Upper lobe of left lung (tissue), 4 donors: ENCODE measurements around the gene FAF2.

Source experiments
- CTCF ChIP-seq, 6 experiments: fragments of 450-650 bp in 4 of 6; fragments of 200-600 bp in 2 of 6; sonication (generic) in 2 of 6; IDR thresholded peaks; one replicate each; pipeline ENCODE4 v1.5.1; 2016 to 2019; ENCODE audit warnings: antibody characterized with exemption in 6 of 6
- POLR2A ChIP-seq, 4 donors: fragments of 450-650 bp; IDR thresholded peaks; one replicate each; pipeline ENCODE4 v1.5.1; 2016 to 2017; ENCODE audit warnings: antibody characterized with exemption in 4 of 4, mild to moderate bottlenecking in 2 of 4
- POLR2AphosphoS5 ChIP-seq, 2 donors: sonication (generic); formaldehyde crosslinking; IDR thresholded peaks; one replicate each; pipeline ENCODE4 v1.5.1; 2017; ENCODE audit warnings: antibody characterized with exemption in 2 of 2

DNA sequence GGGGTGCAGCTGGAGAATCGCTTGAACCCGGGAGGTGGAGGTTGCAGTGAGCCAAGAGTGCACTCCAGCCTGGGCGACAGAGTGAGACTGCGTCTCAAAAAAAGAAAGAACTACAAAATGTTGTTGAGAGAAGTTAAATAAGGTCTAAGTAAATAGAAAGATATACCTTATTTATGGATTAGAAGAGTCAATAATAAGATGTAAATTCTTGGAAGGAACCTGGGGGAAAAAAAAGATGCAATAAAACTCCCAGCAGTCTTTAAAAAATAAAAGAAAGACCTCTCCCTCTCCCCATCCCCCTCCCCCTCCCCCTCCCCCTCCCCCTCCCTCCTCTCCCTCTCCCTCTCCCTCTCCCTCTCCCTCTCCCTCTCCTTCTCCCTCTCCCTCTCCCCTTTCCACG, 15.5 kb upstream of the FAF2 start:
- TF ChIP-seq POLR2A (IDR thresholded peaks at IDR 0.05), result no peak
- no peak for TF ChIP-seq CTCF (IDR thresholded peaks at IDR 0.05)
- TF ChIP-seq POLR2AphosphoS5 (IDR thresholded peaks at IDR 0.05), result no peak
